ENCODE data around the gene NPBWR2. TPM values are rescaled to one million over a fixed set of nuclear protein-coding genes. Genes with fewer than 3 reads are reported as not detected.

NPBWR2 gene
- total RNA-seq, 1 donor from 2014 or later, result not detected

DNA sequence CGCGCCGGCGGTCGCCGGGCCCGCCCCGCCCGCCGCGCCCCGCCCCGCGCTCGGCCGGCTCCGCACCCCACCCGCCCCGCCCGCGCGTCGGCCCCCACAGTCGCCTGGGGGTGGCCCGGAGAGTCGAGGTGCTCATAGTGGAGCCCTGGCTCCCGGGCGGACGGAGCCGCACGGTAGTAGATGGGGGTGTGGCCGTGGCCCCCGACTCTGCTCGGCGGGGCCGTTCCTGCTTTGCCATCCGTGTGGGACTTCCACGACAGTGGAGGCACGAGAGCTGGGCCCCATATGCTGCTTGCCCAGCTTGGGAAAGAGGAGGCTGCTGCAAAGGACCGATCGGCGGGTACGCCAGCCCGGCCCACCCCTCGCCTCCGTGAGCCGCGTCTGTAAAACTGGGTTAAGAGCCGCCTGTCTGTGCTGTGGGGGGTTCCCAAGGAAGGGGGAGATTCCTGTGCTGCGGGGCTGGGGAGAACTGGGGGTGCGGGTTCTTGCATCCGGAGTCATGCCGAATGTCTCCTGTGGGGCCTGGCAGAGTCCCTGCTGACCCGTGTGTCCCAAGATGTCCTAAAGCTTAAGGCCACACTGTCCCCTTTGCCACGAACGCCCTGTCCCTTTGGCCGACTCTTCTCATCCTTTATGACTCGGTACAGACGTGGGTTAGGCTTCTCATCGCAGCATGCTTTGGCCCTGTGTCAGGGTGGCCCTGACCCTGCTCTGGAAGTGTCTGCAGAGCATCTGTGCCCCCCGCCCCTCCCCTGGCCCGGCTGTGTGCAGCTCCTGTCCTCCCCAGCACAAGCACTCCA, 27.2 kb downstream of the NPBWR2 start, which contains the start of gene OPRL1:
TSS of gene OPRL1 (plus strand) at position 70 of the 800 bp plus-strand sequence. CDS start 12,639 bp downstream, outside the sequence.
- DNase-seq (ENCODE audit: low spot score), result no peak
- H3K4me3 Mint-ChIP-seq (ENCODE audit: unreplicated experiment), result peak within 1 kb of the TSS; percentile 94
- H3K4me1 Mint-ChIP-seq (ENCODE audit: unreplicated experiment), result peaks cover 25% of the 10 kb centered on the region
- H3K27ac Mint-ChIP-seq (ENCODE audit: unreplicated experiment), result no peak within 1 kb of the TSS
- no peaks in the 10 kb centered on the region for H3K9me3 Mint-ChIP-seq (ENCODE audit: unreplicated experiment)
- TF ChIP-seq, protein P1, sequence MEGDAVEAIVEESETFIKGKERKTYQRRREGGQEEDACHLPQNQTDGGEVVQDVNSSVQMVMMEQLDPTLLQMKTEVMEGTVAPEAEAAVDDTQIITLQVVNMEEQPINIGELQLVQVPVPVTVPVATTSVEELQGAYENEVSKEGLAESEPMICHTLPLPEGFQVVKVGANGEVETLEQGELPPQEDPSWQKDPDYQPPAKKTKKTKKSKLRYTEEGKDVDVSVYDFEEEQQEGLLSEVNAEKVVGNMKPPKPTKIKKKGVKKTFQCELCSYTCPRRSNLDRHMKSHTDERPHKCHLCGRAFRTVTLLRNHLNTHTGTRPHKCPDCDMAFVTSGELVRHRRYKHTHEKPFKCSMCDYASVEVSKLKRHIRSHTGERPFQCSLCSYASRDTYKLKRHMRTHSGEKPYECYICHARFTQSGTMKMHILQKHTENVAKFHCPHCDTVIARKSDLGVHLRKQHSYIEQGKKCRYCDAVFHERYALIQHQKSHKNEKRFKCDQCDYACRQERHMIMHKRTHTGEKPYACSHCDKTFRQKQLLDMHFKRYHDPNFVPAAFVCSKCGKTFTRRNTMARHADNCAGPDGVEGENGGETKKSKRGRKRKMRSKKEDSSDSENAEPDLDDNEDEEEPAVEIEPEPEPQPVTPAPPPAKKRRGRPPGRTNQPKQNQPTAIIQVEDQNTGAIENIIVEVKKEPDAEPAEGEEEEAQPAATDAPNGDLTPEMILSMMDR (IDR thresholded peaks at IDR 0.05; ENCODE audit: unreplicated experiment), result no peak
- H3K36me3 Mint-ChIP-seq (ENCODE audit: low read depth, unreplicated experiment), result peaks cover under 1% of the 10 kb centered on the region
- H3K27me3 Mint-ChIP-seq (ENCODE audit: unreplicated experiment), result peaks cover 15% of the 10 kb centered on the region

DNA sequence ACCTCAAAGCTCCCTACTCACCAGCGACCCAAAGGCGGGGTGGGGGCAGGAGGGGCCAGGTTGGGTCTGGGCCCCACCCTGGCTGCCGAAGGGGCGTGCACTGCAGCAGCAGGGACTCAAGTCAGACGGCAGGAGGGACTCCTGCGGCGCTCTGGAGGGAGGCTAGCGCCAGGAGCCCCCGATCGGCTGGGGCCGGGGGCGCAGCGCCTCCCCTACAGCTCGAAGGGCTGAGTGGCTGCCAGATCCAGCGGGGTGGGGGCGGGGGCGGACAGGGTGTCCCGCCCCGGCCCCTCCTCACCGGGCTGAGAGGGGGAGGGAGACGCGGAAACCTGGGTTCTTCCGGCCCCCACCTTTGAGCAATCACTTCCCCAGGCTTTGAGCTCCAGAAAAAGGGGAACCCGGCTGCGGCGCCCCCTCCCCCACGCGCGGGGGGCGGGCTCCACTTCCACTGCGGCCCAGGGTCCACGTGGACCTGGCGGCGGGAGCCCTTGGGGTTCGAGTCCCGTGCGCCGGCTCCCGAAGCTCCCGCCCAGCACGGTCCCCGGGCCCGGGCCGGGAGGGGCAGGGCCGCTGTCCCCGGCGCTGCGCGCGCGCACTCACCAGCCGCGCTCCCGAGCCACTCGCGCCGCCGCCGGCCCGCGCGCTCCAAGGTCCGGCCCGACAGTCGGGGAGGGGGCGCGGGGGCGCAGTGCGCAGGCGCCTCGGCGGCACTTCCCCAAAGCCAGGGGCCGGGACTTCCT, 27.9 kb downstream of the NPBWR2 start, which contains the start of gene RGS19:
TSS of gene RGS19 (minus strand) at position 246 of the 740 bp plus-strand sequence. CDS start 2,632 bp downstream, outside the sequence.
- no peak within 1 kb of the TSS for H3K27ac Mint-ChIP-seq (ENCODE audit: unreplicated experiment)
- H3K4me1 Mint-ChIP-seq (ENCODE audit: unreplicated experiment), result peaks cover 24% of the 10 kb centered on the region
- no peaks in the 10 kb centered on the region for H3K9me3 Mint-ChIP-seq (ENCODE audit: unreplicated experiment)
- peak; percentile 76 for DNase-seq (ENCODE audit: low spot score)
- no peaks in the 10 kb centered on the region for H3K36me3 Mint-ChIP-seq (ENCODE audit: low read depth, unreplicated experiment)
- peaks cover 12% of the 10 kb centered on the region for H3K27me3 Mint-ChIP-seq (ENCODE audit: unreplicated experiment)
- H3K4me3 Mint-ChIP-seq (ENCODE audit: unreplicated experiment), result peak within 1 kb of the TSS; percentile 94
- TF ChIP-seq, protein P1 (IDR thresholded peaks at IDR 0.05; ENCODE audit: unreplicated experiment), result no peak

DNA sequence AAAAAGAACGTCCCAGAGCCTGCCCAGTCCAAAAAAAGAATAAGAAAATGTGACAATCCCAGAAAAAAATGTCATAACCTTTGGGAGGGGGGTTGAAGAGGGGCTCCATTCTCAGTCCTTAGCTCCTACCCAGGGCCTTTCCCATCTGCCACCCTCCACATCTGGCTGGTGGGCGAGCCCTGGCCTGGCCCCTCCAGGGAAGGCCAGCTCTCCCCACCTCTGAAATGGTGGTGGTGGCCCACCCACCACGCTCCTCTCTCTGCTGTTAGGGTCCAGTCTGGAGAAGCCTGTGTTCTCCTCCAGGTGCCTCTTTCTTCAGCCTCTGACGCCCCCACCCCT, 28.5 kb downstream of the NPBWR2 start:
- no peaks in the 10 kb centered on the region for H3K9me3 Mint-ChIP-seq (ENCODE audit: unreplicated experiment)
- H3K4me3 Mint-ChIP-seq (ENCODE audit: unreplicated experiment), result peak overlapping the region; percentile 85
- TF ChIP-seq, protein P1 (IDR thresholded peaks at IDR 0.05; ENCODE audit: unreplicated experiment), result no peak
- DNase-seq (ENCODE audit: low spot score), result no peak
- H3K27ac Mint-ChIP-seq (ENCODE audit: unreplicated experiment), result no peak overlapping the region
- peaks cover 12% of the 10 kb centered on the region for H3K27me3 Mint-ChIP-seq (ENCODE audit: unreplicated experiment)
- H3K36me3 Mint-ChIP-seq (ENCODE audit: low read depth, unreplicated experiment), result no peaks in the 10 kb centered on the region
- H3K4me1 Mint-ChIP-seq (ENCODE audit: unreplicated experiment), result peaks cover 21% of the 10 kb centered on the region

DNA sequence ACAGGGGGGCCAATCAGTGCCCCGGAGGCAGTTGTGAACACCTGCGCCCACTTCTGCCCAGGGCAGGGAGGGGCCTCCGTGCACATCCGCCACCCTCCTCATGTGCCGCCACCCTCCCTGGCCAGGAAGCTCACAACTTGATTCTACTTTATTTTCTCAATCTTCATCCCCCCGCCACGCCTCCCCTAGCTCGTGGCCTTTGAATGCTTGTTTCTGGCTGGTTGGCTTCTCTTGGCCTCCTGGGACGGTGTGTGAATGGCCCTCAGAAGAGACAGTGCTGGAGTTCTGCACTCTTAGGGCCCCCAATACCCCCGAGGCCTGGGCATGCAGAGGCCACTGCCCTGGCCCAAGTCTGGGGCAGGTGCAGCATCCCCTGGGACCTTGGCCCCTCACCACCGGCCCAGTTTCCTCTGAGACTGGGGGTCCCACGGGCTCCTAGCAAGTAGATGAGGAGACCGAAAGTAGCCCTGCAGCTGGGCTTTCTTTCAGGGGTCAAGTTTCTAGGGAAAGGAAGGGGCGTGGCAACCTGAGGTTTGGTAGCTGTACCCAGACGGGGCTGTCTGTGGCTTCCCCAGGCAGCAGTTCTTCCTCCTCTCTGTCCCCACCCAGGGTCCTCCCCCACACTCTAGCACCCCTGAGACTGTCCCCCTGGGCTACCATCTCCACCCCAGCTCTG, 29.4 kb downstream of the NPBWR2 start:
- Mint-ChIP-seq H3K27me3 (ENCODE audit: unreplicated experiment) (peaks cover 14% of the 10 kb centered on the region), H3K9me3 (ENCODE audit: unreplicated experiment) (no peaks in the 10 kb centered on the region), H3K4me3 (ENCODE audit: unreplicated experiment) (no peak overlapping the region), H3K36me3 (ENCODE audit: low read depth, unreplicated experiment) (no peaks in the 10 kb centered on the region), H3K4me1 (ENCODE audit: unreplicated experiment) (peaks cover 19% of the 10 kb centered on the region), H3K27ac (ENCODE audit: unreplicated experiment) (no peak overlapping the region)
- TF ChIP-seq, protein P1 (IDR thresholded peaks at IDR 0.05; ENCODE audit: unreplicated experiment), result no peak
- DNase-seq (ENCODE audit: low spot score), result no peak

Measured in endothelial cell (in vitro differentiated cells).